Psoas muscle (tissue), 8 donors: ENCODE data around the gene TMPRSS6. TPM values are rescaled to one million over a fixed set of nuclear protein-coding genes. Genes with fewer than 3 reads are reported as not detected.
A peak's percentile ranks its signal among the peaks of the same experiment; 100 is the strongest.

ENCODE experiments used
- ATAC-seq, 4 donors: fragments of 200-7000 bp; cut with Tn5 transposase; one replicate each; pipeline ENCODE4 v1.9.1; 2020; ENCODE audit warnings: moderate library complexity in 3 of 4, mild to moderate bottlenecking in 2 of 4
- DNase-seq, 2 donors: peaks; one replicate each; pipeline ENCODE4 v3.0.0-alpha.2; 2020
- H3K27ac ChIP-seq: fragments of 200-600 bp; one replicate; pipeline ENCODE4 v1.8.0; 2022
- H3K27me3 ChIP-seq, 3 donors: fragments of 200-600 bp in 1 of 3; one replicate each; pipeline versions ENCODE4 v1.6.1 to v1.8.0; 2013 to 2022; ENCODE audit warnings: low read length in 2 of 3, mild to moderate bottlenecking in 2 of 3, moderate library complexity in 1 of 3; ENCODE audit not compliant: insufficient read depth in 3 of 3
- H3K36me3 ChIP-seq, 2 donors: fragments of 200-600 bp in 1 of 2; one replicate each; pipeline versions ENCODE4 v1.6.1 to v1.8.0; 2013 to 2022; ENCODE audit warnings: low read depth in 1 of 2, mild to moderate bottlenecking in 1 of 2, moderate library complexity in 1 of 2; ENCODE audit not compliant: insufficient read depth in 1 of 2
- H3K4me1 ChIP-seq: fragments of 200-600 bp; one replicate; pipeline ENCODE4 v1.8.0; 2022
- H3K4me3 ChIP-seq: fragments of 200-600 bp; one replicate; pipeline ENCODE4 v1.8.0; 2022; ENCODE audit warnings: mild to moderate bottlenecking
- H3K9me3 ChIP-seq: fragments of 200-600 bp; one replicate; pipeline ENCODE4 v1.8.0; 2022
- CTCF ChIP-seq: fragments of 200-600 bp; IDR thresholded peaks from one replicate; pipeline ENCODE4 v1.8.0; 2022; ENCODE audit warnings: antibody characterized with exemption
- WGBS, 3 donors: extraction: QIAGEN DNeasy Blood & Tissue Kit; methylation state at CpG; one replicate each; pipeline versions ENCODE4 v1.1.6 to v1.1.7; 2013; 5-methylcytosine and 5-hydroxymethylcytosine counted together
- intact Hi-C, 2 donors: fragments of 100-400 bp; cut with DNase I; formaldehyde crosslinking; loops; one replicate each; pipeline versions ENCODE4 v1.11.0 to v1.14.2; 2022
- polyA plus RNA-seq, 3 donors: library from polyadenylated mRNA; stranded (reverse); fragments of 200-250 nt; gene quantifications; one replicate each; pipeline ENCODE4 v1.2.3, GENCODE V29; 2013
- total RNA-seq, 4 donors: library from RNA; stranded (reverse); fragmentation: NEBNext Ultra II Directional in 2 of 4; extraction: Animal tissue kit (Norgen Biotek cat#: 25700) in 2 of 4; gene quantifications; one replicate each; pipeline versions ENCODE4 v1.2.1 to v1.2.4, GENCODE V29; 2021 to 2023
- donor health status: healthy with polysubstance abuse.
- donor health status: DM: no; HTN: no; CAD: no; lungs with moderate emphysema.
- donor health status: Bipolar disorder and iron deficiency.
- donor health status: healthy.
- donor health status: DM: yes; HTN: yes; CAD: no.
- donor health status: DM: no; HTN: no; CAD: no.
- donor health status: DM: no; HTN: no; CAD: no.
- donor health status: DM: yes; HTN: yes; CAD: no.

TMPRSS6 gene
- total and polyA plus RNA-seq, 7 donors, result not detected

GRCh38 chr22:37077802-37078448 is 31.6 kb downstream of the TMPRSS6 start:
- no peak overlapping the region for H3K4me3 ChIP-seq
- no peaks in the 10 kb centered on the region for H3K4me1 ChIP-seq
- TF ChIP-seq CTCF, result peak; percentile 89
- WGBS, 3 donors, result 23 to 28% (median 27%) methylated on average over 15 of the region's 15 CpGs
- no peaks in the 10 kb centered on the region for H3K9me3 ChIP-seq
- peak; percentile 55 to 67 (median 57) for ATAC-seq
- intact Hi-C loops, result loop anchor here (2.0 to 5.0 kb wide), 2 partner anchors 121 to 124 kb away; no protein-coding TSS in a partner anchor
- H3K27me3 ChIP-seq, result peaks cover 0 to 33% (median 7%) of the 10 kb centered on the region in 3 donors
- H3K27ac ChIP-seq, result no peak overlapping the region
- no peaks in the 10 kb centered on the region for H3K36me3 ChIP-seq
- peak; percentile 52 to 68 for DNase-seq

GRCh38 chr22:37075822-37076433 is 33.6 kb downstream of the TMPRSS6 start:
- H3K36me3 ChIP-seq, result no peaks in the 10 kb centered on the region
- H3K4me3 ChIP-seq, result no peak overlapping the region
- H3K27ac ChIP-seq, result no peak overlapping the region
- no peak for TF ChIP-seq CTCF
- H3K4me1 ChIP-seq, result no peaks in the 10 kb centered on the region
- DNase-seq, result no peak
- WGBS, 3 donors, result 64 to 72% (median 69%) methylated on average over 9 of the region's 9 CpGs
- no peaks in the 10 kb centered on the region for H3K9me3 ChIP-seq
- ATAC-seq, result no peak
- intact Hi-C loops, result loop anchor here (2.0 to 5.0 kb wide), 2 partner anchors 123 to 126 kb away; no protein-coding TSS in a partner anchor
- peaks cover 0 to 37% (median 7%) of the 10 kb centered on the region in 3 donors for H3K27me3 ChIP-seq

GRCh38 chr22:37075046-37075445 is 34.5 kb downstream of the TMPRSS6 start:
- ATAC-seq, result no peak
- intact Hi-C loops, result loop anchor here in 1 of 2 donors (5.0 kb wide), 1 partner anchor 127 kb away; no protein-coding TSS in a partner anchor
- no peak for DNase-seq
- Histone ChIP-seq H3K9me3 (no peaks in the 10 kb centered on the region), H3K4me3 (no peak overlapping the region), H3K27ac (no peak overlapping the region), H3K27me3 (peaks cover 0 to 46% (median 9%) of the 10 kb centered on the region in 3 donors), H3K36me3 (no peaks in the 10 kb centered on the region), H3K4me1 (no peaks in the 10 kb centered on the region)
- TF ChIP-seq CTCF, result no peak
- WGBS, 3 donors, result 47 to 52% (median 48%) methylated on average over 17 of the region's 17 CpGs

- H3K9me3 ChIP-seq, result no peaks in the 10 kb centered on the region
- H3K36me3 ChIP-seq, result no peaks in the 10 kb centered on the region
- intact Hi-C loops, result no loop called here
- WGBS, 3 donors, result 66 to 71% (median 67%) methylated on average over 16 of the region's 16 CpGs
- H3K4me3 ChIP-seq, result no peak overlapping the region
- ATAC-seq, result no peak
- no peaks in the 10 kb centered on the region for H3K4me1 ChIP-seq
- no peak for TF ChIP-seq CTCF
- no peak for DNase-seq
- H3K27me3 ChIP-seq, result peaks cover 0 to 51% (median 10%) of the 10 kb centered on the region in 3 donors
- H3K27ac ChIP-seq, result no peak overlapping the region
These were observed 35.0 kb downstream of the TMPRSS6 start for GRCh38 chr22:37074537-37074936.
